ENCODE data around the gene SYCN.

DNA sequence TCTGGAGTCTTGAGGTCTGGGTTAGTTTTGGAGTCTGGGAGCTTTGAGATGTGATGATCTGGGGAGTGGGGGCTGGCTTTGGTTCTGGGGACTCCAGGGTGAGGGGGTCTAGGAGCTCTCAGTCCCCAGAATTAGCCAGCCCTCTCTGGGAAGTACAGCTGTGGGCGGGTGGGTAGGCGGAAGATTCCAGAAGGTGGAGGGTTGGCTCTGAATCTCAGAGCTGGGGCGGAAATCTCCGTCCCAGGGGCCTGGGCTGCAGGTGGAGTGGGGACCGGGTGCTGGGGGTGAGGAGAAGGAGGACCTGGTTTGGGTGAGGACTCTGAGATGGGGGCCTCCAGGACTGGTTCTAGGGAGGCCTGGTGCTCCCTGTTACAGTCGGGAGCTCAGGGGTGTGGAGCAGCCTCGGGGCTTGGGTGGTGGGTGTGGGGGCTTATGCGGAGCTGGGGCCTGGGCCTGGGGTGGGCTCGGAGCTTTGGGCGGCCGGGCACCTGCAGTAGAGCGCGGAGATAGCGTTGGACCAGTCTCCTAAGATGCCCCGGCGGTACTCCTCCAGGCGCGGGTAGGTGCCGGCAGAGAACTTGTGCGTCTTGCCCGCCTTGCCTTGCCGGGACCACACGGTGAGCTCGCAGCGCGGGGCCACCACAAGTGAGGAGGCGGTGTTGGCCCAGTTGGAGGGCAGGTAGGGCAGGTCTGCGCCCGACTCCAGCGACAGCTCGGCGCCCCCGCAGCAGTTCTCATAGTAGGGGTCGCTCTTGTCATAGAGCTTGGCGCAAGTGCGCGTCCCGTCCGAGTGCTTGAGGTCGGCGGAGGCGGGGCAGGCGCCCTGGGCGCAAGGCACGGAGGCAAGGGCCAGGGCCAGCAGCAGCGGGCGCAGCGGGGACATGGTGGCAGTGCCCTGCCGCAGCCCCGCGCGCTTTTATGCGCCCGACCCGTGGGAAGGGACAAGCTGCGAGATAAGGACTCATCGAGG lies at the start of gene SYCN:
- no peak for TF ChIP-seq POLR2AphosphoS5 (IDR thresholded peaks at IDR 0.05; ENCODE audit: low read depth, low read length)
- TF ChIP-seq NRF1 (IDR thresholded peaks at IDR 0.05; ENCODE audit: low read depth, low read length), result no peak
- TF ChIP-seq KDM5A (IDR thresholded peaks at IDR 0.05; ENCODE audit: low read length), result no peak
- TF ChIP-seq FOSL1 (IDR thresholded peaks at IDR 0.05; ENCODE audit: insufficient read depth, low read depth, low read length), result no peak
- TF ChIP-seq, protein P1, sequence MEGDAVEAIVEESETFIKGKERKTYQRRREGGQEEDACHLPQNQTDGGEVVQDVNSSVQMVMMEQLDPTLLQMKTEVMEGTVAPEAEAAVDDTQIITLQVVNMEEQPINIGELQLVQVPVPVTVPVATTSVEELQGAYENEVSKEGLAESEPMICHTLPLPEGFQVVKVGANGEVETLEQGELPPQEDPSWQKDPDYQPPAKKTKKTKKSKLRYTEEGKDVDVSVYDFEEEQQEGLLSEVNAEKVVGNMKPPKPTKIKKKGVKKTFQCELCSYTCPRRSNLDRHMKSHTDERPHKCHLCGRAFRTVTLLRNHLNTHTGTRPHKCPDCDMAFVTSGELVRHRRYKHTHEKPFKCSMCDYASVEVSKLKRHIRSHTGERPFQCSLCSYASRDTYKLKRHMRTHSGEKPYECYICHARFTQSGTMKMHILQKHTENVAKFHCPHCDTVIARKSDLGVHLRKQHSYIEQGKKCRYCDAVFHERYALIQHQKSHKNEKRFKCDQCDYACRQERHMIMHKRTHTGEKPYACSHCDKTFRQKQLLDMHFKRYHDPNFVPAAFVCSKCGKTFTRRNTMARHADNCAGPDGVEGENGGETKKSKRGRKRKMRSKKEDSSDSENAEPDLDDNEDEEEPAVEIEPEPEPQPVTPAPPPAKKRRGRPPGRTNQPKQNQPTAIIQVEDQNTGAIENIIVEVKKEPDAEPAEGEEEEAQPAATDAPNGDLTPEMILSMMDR (IDR thresholded peaks at IDR 0.05; ENCODE audit: control extremely low read depth in 1 of 3, insufficient read depth in 1 of 3, low read depth in 1 of 3, low read length in 3 of 3), result no peak
- TF ChIP-seq EGR1 (IDR thresholded peaks at IDR 0.05; ENCODE audit: borderline replicate concordance, low read depth, low read length), result no peak
- TF ChIP-seq, protein P2, sequence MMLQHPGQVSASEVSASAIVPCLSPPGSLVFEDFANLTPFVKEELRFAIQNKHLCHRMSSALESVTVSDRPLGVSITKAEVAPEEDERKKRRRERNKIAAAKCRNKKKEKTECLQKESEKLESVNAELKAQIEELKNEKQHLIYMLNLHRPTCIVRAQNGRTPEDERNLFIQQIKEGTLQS (IDR thresholded peaks at IDR 0.05; ENCODE audit: insufficient read depth, low read depth, low read length), result no peak
- no peak for TF ChIP-seq POLR2A (IDR thresholded peaks at IDR 0.05; ENCODE audit: control extremely low read depth in 1 of 2, low read depth in 2 of 2, low read length in 2 of 2)
- no peak for TF ChIP-seq TCF12 (IDR thresholded peaks at IDR 0.05; ENCODE audit: low read depth, low read length)

Data from H1 (cell line).